ENCODE measurements around the gene LRMDA.

DNA sequence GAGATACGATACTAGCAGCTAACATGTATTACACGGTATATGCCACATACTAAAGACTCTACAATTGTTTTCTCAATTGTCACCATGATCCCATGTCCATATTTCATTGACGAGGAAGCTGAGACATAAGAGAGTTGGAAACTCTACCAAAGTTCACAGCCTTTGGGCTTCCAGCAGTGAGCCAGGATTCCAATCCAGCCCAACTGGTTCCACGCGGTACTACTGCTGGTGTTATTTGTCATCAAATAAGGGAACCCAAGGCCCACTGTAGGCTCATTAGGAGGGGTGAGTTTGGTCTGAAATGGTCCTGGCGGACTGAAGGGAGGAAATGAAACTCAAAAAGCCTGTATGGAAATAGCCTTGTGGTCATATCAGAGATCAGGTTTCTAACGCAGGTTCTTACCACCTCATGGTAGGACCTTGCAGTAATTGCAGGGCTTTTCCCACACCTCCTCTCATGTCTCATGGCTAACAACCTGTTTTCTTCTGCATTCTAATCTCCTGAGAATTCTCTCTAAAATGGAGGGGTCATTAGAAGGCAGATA lies 814.6 kb downstream of the LRMDA start:
- TF ChIP-seq, protein P1, sequence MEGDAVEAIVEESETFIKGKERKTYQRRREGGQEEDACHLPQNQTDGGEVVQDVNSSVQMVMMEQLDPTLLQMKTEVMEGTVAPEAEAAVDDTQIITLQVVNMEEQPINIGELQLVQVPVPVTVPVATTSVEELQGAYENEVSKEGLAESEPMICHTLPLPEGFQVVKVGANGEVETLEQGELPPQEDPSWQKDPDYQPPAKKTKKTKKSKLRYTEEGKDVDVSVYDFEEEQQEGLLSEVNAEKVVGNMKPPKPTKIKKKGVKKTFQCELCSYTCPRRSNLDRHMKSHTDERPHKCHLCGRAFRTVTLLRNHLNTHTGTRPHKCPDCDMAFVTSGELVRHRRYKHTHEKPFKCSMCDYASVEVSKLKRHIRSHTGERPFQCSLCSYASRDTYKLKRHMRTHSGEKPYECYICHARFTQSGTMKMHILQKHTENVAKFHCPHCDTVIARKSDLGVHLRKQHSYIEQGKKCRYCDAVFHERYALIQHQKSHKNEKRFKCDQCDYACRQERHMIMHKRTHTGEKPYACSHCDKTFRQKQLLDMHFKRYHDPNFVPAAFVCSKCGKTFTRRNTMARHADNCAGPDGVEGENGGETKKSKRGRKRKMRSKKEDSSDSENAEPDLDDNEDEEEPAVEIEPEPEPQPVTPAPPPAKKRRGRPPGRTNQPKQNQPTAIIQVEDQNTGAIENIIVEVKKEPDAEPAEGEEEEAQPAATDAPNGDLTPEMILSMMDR (IDR thresholded peaks at IDR 0.05; ENCODE audit: borderline replicate concordance, extremely low read depth, low read length, poor library complexity, severe bottlenecking): no peak
- no peak for TF ChIP-seq EZH2 (IDR thresholded peaks at IDR 0.05; ENCODE audit: borderline replicate concordance, low read depth, low read length, severe bottlenecking)

Measured in DND-41 (cell line).